Osteoblast (primary cell): Measurements from ENCODE around the gene GPR18. TPM values are rescaled to one million over a fixed set of nuclear protein-coding genes. Genes with fewer than 3 reads are reported as not detected.

Experiments
- DNase-seq: peaks from one replicate; pipeline ENCODE4 v3.0.0; 2011; ENCODE audit warnings: low spot score, mixed read lengths; ENCODE audit not compliant: insufficient read length; ENCODE audit errors: missing footprints
- H2AFZ ChIP-seq: 2 replicates; pipeline ENCODE4 v1.6.0; 2011; ENCODE audit warnings: mild to moderate bottlenecking, low read length
- H3K27ac ChIP-seq: 2 replicates; pipeline ENCODE4 v1.5.1; 2011; ENCODE audit warnings: mild to moderate bottlenecking, low read depth, low read length, moderate library complexity
- H3K27me3 ChIP-seq: 2 replicates; pipeline ENCODE4 v1.6.0; 2012; ENCODE audit warnings: mild to moderate bottlenecking, control low read depth, inconsistent platforms, low read length, moderate library complexity; ENCODE audit not compliant: insufficient read depth
- H3K36me3 ChIP-seq: 2 replicates; pipeline ENCODE4 v1.5.1; 2011; ENCODE audit warnings: mild to moderate bottlenecking, low read length, control low read depth, moderate library complexity; ENCODE audit not compliant: insufficient read depth
- H3K4me1 ChIP-seq: 2 replicates; pipeline ENCODE4 v1.5.1; 2011; ENCODE audit warnings: mild to moderate bottlenecking, low read length, control low read depth, moderate library complexity; ENCODE audit not compliant: insufficient read depth
- H3K4me2 ChIP-seq: 2 replicates; pipeline ENCODE4 v1.6.0; 2011; ENCODE audit warnings: mild to moderate bottlenecking, low read length; ENCODE audit not compliant: insufficient read depth
- H3K4me3 ChIP-seq: fragments of 200-600 bp; sonication (generic); 3 replicates; pipeline ENCODE4 v1.5.1; 2012; ENCODE audit warnings: mild to moderate bottlenecking, low read length, inconsistent platforms; ENCODE audit not compliant: insufficient read depth
- H3K79me2 ChIP-seq: 2 replicates; pipeline ENCODE4 v1.6.0; 2012; ENCODE audit warnings: mild to moderate bottlenecking, low read length, control low read depth, inconsistent platforms; ENCODE audit not compliant: insufficient read depth
- H3K9me3 ChIP-seq: 2 replicates; pipeline ENCODE4 v1.5.1; 2011; ENCODE audit warnings: low read depth, low read length, control low read depth
- H4K20me1 ChIP-seq: 2 replicates; pipeline ENCODE4 v1.6.0; 2012; ENCODE audit warnings: mild to moderate bottlenecking, low read length, control low read depth; ENCODE audit not compliant: insufficient read depth
- total RNA-seq: library from RNA; depleted of rRNA; stranded (reverse); fragments of >200 nt; gene quantifications from 2 replicates; pipeline ENCODE4 v1.2.3, GENCODE V29; 2012
- TF ChIP-seq, protein P1 (sequence below): IDR thresholded peaks from 2 replicates; pipeline ENCODE4 v1.5.1; 2011; ENCODE audit warnings: mild to moderate bottlenecking, low read depth, low read length, moderate library complexity; ENCODE audit errors: extremely low read depth

The GPR18 gene
- total RNA-seq, 1 donor: under 0.01 TPM

DNA sequence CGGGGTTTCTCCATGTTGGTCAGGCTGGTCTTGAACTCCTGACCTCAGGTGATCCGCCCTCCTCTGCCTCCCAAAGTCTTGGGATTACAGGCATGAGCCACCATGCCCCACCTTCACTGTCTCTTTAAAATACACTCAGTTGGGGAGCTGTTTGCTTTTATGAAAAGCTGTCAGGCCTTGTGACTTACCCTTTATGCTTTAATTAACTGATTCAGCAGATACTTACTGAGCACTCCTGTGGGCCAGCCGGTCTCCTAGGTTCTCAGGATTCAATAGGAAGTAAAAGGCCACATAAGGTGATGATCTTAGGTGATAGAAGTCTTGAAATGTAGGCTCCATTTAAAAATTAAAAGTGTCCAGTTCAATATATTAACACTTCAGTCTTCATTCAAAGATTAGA is 50.0 kb downstream of the GPR18 start:
- H3K4me3 ChIP-seq: no peak overlapping the region
- H3K27ac ChIP-seq: no peak overlapping the region
- no peaks in the 10 kb centered on the region for H3K4me1 ChIP-seq
- TF ChIP-seq, protein P1, sequence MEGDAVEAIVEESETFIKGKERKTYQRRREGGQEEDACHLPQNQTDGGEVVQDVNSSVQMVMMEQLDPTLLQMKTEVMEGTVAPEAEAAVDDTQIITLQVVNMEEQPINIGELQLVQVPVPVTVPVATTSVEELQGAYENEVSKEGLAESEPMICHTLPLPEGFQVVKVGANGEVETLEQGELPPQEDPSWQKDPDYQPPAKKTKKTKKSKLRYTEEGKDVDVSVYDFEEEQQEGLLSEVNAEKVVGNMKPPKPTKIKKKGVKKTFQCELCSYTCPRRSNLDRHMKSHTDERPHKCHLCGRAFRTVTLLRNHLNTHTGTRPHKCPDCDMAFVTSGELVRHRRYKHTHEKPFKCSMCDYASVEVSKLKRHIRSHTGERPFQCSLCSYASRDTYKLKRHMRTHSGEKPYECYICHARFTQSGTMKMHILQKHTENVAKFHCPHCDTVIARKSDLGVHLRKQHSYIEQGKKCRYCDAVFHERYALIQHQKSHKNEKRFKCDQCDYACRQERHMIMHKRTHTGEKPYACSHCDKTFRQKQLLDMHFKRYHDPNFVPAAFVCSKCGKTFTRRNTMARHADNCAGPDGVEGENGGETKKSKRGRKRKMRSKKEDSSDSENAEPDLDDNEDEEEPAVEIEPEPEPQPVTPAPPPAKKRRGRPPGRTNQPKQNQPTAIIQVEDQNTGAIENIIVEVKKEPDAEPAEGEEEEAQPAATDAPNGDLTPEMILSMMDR: no peak
- no peak overlapping the region for H3K4me2 ChIP-seq
- H3K36me3 ChIP-seq: no peaks in the 10 kb centered on the region
- H3K9me3 ChIP-seq: no peaks in the 10 kb centered on the region
- H4K20me1 ChIP-seq: peaks cover 70% of the 10 kb centered on the region
- DNase-seq: peak; percentile 22
- peaks cover 92% of the 10 kb centered on the region for H3K79me2 ChIP-seq
- H3K27me3 ChIP-seq: no peaks in the 10 kb centered on the region
- no peak overlapping the region for H2AFZ ChIP-seq

DNA sequence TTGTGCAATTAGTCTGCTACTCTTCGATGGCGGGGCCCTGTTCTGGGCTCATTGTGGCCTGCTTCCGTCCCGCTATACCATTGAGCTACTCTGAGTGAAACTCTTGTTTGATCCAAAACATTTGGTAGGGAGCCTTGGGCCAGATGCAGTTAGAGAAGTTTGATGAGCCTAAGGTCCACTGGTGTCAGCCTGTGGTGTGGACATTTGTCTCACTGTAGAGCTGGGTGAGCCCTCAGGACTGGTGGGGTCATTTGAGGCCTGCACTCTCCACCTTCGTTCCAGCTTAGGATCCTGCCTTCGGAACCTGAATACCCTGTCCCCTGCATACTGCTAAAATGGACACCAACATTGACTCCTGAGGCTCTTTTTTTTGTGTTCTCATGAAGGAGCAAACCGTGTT is 50.7 kb downstream of the GPR18 start:
- Histone ChIP-seq H3K27ac (no peak overlapping the region), H3K4me2 (no peak overlapping the region), H3K36me3 (no peaks in the 10 kb centered on the region), H3K9me3 (no peaks in the 10 kb centered on the region), H3K4me1 (no peaks in the 10 kb centered on the region), H3K4me3 (no peak overlapping the region), H3K79me2 (peaks cover 92% of the 10 kb centered on the region), H3K27me3 (no peaks in the 10 kb centered on the region), H2AFZ (no peak overlapping the region), H4K20me1 (peaks cover 69% of the 10 kb centered on the region)
- TF ChIP-seq, protein P1: no peak
- no peak for DNase-seq

DNA sequence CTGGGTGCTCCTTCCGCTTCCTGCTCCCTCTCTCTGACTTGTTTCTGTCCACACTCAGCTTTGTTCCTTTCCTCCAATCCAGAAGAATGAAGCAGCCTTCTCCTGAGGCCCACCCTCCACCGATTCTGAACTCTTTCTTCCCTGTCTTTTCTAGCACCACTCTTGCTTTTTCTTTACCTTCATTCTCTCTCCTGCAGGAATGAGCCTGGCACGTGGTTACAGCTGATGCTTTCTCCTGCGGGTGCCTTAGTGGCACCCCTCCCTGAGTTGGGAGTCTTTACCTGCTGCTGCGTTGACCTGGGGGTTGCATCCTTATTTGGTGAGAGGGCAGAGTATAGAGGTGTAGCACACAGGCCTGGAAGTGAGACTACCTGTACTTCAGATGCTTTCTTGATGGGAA is 51.3 kb downstream of the GPR18 start:
- H3K27ac ChIP-seq: no peak overlapping the region
- H3K36me3 ChIP-seq: no peaks in the 10 kb centered on the region
- peaks cover 92% of the 10 kb centered on the region for H3K79me2 ChIP-seq
- H3K27me3 ChIP-seq: no peaks in the 10 kb centered on the region
- no peak overlapping the region for H3K4me3 ChIP-seq
- H2AFZ ChIP-seq: no peak overlapping the region
- peak; percentile 57 for DNase-seq
- no peaks in the 10 kb centered on the region for H3K9me3 ChIP-seq
- peaks cover 70% of the 10 kb centered on the region for H4K20me1 ChIP-seq
- TF ChIP-seq, protein P1: no peak
- H3K4me2 ChIP-seq: no peak overlapping the region
- H3K4me1 ChIP-seq: peaks cover 4% of the 10 kb centered on the region

DNA sequence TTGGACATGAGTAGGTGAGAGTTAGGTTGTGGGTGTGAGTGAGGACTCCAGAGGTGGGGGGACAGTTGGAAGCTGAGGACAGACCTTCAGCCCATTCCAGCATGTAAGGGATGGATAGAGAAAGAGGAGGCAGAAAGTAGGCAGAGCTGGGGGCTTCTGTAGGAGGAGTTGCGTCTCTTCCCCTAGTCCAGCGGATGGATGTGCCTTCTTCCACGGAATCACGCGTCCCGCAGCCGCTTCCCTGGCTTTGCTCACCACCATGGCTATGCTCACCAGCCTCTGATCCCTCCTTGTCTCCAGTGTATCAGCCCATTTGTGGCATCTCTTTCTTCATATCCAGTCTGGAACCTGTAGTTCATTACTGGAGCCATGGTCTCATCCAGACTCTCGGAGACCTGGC is 52.0 kb downstream of the GPR18 start:
- peaks cover 91% of the 10 kb centered on the region for H3K79me2 ChIP-seq
- no peaks in the 10 kb centered on the region for H3K27me3 ChIP-seq
- H4K20me1 ChIP-seq: peaks cover 65% of the 10 kb centered on the region
- TF ChIP-seq, protein P1: no peak
- no peaks in the 10 kb centered on the region for H3K9me3 ChIP-seq
- H3K4me3 ChIP-seq: no peak overlapping the region
- no peak overlapping the region for H3K4me2 ChIP-seq
- no peak overlapping the region for H3K27ac ChIP-seq
- H3K4me1 ChIP-seq: peaks cover 4% of the 10 kb centered on the region
- no peak overlapping the region for H2AFZ ChIP-seq
- no peak for DNase-seq
- H3K36me3 ChIP-seq: no peaks in the 10 kb centered on the region
